Erythroblast (primary cell): Measurements from ENCODE around the gene CKMT2.

ENCODE experiments used
- GATA1 ChIP-seq: IDR thresholded peaks from 2 replicates; pipeline ENCODE4 v1.6.1; 2011; ENCODE audit warnings: low read depth, mild to moderate bottlenecking, control low read depth, low read length, moderate library complexity
- POLR2A ChIP-seq: IDR thresholded peaks from 2 replicates; pipeline ENCODE4 v1.6.1; 2011; ENCODE audit warnings: mild to moderate bottlenecking, low read length

DNA sequence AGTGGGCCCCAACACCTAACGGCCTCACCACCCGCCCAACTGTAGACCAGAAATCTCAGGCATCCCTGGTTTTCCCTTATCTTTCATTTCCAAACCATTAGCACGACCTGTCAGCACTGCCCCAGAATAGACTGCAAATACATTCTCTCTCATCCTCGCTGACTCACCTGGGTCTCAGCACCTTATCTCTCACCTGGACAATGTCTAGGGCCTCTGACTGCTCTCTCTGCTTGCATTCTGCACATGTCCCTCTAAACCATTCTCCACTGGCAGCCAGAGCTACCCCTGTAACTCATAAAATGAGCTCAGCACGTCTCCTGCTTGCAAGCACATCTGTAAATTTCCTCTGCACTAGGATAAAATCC lies 12.7 kb downstream of the CKMT2 start:
- no peak for TF ChIP-seq POLR2A
- no peak for TF ChIP-seq GATA1
